ENCODE results near the gene CYBC1. TPM values are rescaled to one million over a fixed set of nuclear protein-coding genes. Genes with fewer than 3 reads are reported as not detected.

CYBC1 gene
- total and polyA plus RNA-seq, 9 of the 15 experiments (the other 6 are each of a cell fraction or from before 2014, with no cell fraction given): 1.3 to 71.8 (median 49.9) TPM

DNA sequence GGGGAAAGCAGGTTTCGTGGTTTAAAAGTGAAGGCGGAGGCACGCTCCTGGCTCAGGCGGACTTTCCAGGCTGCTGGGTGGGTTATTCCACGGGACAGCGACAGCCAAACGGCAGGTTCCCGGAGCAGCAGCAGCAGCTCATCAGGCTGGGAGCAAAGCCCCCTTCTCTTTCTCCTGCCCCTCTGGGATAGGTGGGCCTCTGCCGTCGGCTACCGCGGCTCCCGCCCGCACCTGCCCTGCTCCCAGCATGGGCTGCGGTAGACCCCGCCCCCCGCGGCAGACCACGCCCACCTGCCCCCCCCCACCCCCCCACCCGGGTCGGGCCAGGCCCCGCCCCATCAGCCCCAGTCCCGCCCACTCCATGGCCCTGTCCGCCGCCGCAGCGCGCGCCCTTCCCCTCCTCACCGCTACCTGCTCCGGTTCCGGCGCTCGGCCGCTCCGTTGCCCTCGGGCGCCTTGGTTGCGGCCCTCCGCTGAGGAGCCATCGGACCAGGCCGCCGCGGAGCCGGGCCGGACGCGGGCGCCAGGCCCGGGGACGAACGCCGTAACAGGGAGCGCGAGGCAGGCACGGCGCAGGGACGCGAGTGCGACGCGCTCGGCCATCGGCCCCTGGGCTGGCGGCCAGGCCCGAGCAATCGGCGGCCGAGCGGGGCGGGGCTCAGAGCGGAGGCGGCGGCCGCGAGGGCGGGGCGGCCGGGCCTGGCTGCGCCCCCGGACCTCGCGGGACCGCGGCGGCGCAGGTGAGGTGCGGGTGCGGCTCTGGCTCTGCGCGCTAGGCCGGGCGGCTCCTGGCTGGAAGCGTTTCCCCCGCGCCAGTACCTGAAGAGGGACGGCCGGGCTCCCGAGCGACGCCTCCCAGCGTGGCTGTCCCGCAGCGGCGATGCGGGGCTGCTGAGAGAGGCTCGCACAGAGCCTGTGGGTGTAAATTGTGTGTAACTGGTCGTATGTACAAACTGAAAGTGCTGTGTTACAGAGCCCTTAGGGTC, 32.3 kb downstream of the CYBC1 start, which contains the start of the genes HEXD and OGFOD3 (continued):
- TF ChIP-seq, protein P1, sequence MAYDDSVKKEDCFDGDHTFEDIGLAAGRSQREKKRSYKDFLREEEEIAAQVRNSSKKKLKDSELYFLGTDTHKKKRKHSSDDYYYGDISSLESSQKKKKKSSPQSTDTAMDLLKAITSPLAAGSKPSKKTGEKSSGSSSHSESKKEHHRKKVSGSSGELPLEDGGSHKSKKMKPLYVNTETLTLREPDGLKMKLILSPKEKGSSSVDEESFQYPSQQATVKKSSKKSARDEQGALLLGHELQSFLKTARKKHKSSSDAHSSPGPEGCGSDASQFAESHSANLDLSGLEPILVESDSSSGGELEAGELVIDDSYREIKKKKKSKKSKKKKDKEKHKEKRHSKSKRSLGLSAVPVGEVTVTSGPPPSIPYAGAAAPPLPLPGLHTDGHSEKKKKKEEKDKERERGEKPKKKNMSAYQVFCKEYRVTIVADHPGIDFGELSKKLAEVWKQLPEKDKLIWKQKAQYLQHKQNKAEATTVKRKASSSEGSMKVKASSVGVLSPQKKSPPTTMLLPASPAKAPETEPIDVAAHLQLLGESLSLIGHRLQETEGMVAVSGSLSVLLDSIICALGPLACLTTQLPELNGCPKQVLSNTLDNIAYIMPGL (CRISPR knock-in tag; IDR thresholded peaks at IDR 0.05): peak; percentile 97
- TF ChIP-seq, protein P2, sequence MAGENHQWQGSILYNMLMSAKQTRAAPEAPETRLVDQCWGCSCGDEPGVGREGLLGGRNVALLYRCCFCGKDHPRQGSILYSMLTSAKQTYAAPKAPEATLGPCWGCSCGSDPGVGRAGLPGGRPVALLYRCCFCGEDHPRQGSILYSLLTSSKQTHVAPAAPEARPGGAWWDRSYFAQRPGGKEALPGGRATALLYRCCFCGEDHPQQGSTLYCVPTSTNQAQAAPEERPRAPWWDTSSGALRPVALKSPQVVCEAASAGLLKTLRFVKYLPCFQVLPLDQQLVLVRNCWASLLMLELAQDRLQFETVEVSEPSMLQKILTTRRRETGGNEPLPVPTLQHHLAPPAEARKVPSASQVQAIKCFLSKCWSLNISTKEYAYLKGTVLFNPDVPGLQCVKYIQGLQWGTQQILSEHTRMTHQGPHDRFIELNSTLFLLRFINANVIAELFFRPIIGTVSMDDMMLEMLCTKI (IDR thresholded peaks at IDR 0.05; ENCODE audit: partially characterized antibody): no peak
- peak; percentile 66 for TF ChIP-seq KDM5B (IDR thresholded peaks at IDR 0.05; ENCODE audit: insufficient replicate concordance, low read depth, low read length)
- no peak for TF ChIP-seq NR4A1 (CRISPR knock-in tag; IDR thresholded peaks at IDR 0.05)
- TF ChIP-seq NR4A1 (tag; IDR thresholded peaks at IDR 0.05): no peak
- TF ChIP-seq, protein P3, sequence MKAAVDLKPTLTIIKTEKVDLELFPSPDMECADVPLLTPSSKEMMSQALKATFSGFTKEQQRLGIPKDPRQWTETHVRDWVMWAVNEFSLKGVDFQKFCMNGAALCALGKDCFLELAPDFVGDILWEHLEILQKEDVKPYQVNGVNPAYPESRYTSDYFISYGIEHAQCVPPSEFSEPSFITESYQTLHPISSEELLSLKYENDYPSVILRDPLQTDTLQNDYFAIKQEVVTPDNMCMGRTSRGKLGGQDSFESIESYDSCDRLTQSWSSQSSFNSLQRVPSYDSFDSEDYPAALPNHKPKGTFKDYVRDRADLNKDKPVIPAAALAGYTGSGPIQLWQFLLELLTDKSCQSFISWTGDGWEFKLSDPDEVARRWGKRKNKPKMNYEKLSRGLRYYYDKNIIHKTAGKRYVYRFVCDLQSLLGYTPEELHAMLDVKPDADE (conservative IDR thresholded peaks at IDR 0.05; ENCODE audit: control insufficient read depth, low read depth, low read length): peak; percentile 96
- peak; percentile 56; the same call in 1 of the 2 replicates for TF ChIP-seq ATF7 (IDR thresholded peaks at IDR 0.05)
- TF ChIP-seq MAFG (tag; conservative IDR thresholded peaks at IDR 0.05): no peak
- TF ChIP-seq, protein P4, sequence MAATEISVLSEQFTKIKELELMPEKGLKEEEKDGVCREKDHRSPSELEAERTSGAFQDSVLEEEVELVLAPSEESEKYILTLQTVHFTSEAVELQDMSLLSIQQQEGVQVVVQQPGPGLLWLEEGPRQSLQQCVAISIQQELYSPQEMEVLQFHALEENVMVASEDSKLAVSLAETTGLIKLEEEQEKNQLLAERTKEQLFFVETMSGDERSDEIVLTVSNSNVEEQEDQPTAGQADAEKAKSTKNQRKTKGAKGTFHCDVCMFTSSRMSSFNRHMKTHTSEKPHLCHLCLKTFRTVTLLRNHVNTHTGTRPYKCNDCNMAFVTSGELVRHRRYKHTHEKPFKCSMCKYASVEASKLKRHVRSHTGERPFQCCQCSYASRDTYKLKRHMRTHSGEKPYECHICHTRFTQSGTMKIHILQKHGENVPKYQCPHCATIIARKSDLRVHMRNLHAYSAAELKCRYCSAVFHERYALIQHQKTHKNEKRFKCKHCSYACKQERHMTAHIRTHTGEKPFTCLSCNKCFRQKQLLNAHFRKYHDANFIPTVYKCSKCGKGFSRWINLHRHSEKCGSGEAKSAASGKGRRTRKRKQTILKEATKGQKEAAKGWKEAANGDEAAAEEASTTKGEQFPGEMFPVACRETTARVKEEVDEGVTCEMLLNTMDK (IDR thresholded peaks at IDR 0.05; ENCODE audit: borderline replicate concordance, insufficient read depth, low read depth, low read length, poor library complexity, severe bottlenecking): peak; percentile 6
- TF ChIP-seq, protein P5, sequence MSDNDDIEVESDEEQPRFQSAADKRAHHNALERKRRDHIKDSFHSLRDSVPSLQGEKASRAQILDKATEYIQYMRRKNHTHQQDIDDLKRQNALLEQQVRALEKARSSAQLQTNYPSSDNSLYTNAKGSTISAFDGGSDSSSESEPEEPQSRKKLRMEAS (CRISPR knock-in tag; IDR thresholded peaks at IDR 0.05): peak; percentile 71
- TF ChIP-seq ETV5 (CRISPR knock-in tag; IDR thresholded peaks at IDR 0.05; ENCODE audit: low read depth): no peak; the same call in 1 of the 2 replicates
- TF ChIP-seq POLR2A (conservative IDR thresholded peaks at IDR 0.05): peak; percentile 87
- no peak for TF ChIP-seq KAT8 (IDR thresholded peaks at IDR 0.05; ENCODE audit: low read depth)
- TF ChIP-seq ERF (CRISPR knock-in tag; IDR thresholded peaks at IDR 0.05): peak; percentile 70
- 0 out of 4 replicates have a peak, but pooled peaks of 1 of the 2 experiments have one; percentile 2 for TF ChIP-seq RAD21 (CRISPR knock-in tag; conservative IDR thresholded peaks at IDR 0.05 in 1 of 2, IDR thresholded peaks at IDR 0.05 in 1 of 2)
- peak; percentile 79 for TF ChIP-seq FOXP1 (CRISPR knock-in tag; IDR thresholded peaks at IDR 0.05)
- no peak for TF ChIP-seq MED1 (CRISPR knock-in tag; IDR thresholded peaks at IDR 0.05; ENCODE audit: borderline replicate concordance)
- TF ChIP-seq ASH1L (IDR thresholded peaks at IDR 0.05; ENCODE audit: borderline replicate concordance, low read depth, partially characterized antibody): no peak
- no peak for TF ChIP-seq MTF1 (CRISPR knock-in tag; IDR thresholded peaks at IDR 0.05; ENCODE audit: borderline replicate concordance)
- peak; percentile 82; the same call in 1 of the 2 replicates for TF ChIP-seq KLF1 (tag; IDR thresholded peaks at IDR 0.05)

Data from K562 (cell line).